HEK293 (cell line): ENCODE data around the gene KMO.

Experiments
- CTCF ChIA-PET: fragments of 350-600 bp; formaldehyde crosslinking; extraction: SDS; loops from one replicate; lab custom pipeline; 2021; ENCODE audit warnings: antibody characterized with exemption; lab: Yijun Ruan, JAX
- POLR2A ChIA-PET: fragments of 300-600 bp; formaldehyde crosslinking; extraction: SDS; loops from one replicate; lab custom pipeline; 2020; ENCODE audit warnings: antibody characterized with exemption, inconsistent platforms; lab: Yijun Ruan, JAX
- H3K27ac ChIP-seq: fragments of 200-500 bp; sonication (Bioruptor generic); 2 replicates; pipeline ENCODE4 v1.5.1; 2014; ENCODE audit warnings: low read depth, low read length, control low read depth, inconsistent platforms; ENCODE audit errors: extremely low read depth
- H3K36me3 ChIP-seq, 2 experiments: fragments of 200-500 bp in 1 of 2; sonication (Bioruptor generic) in 1 of 2; 1 replicate in 1 of 2; 2 replicates in 1 of 2; pipeline ENCODE4 v1.5.1; 2014 to 2017; ENCODE audit warnings: inconsistent platforms in 2 of 2, low read length in 2 of 2; ENCODE audit not compliant: control insufficient read depth in 2 of 2, insufficient read depth in 1 of 2
- H3K4me1 ChIP-seq: fragments of 200-500 bp; sonication (Bioruptor generic); 2 replicates; pipeline ENCODE4 v1.5.1; 2014; ENCODE audit warnings: mild to moderate bottlenecking, low read length, inconsistent platforms; ENCODE audit not compliant: control insufficient read depth, insufficient read depth
- H3K4me3 ChIP-seq: 2 replicates; pipeline ENCODE4 v1.5.1; 2011; ENCODE audit warnings: low read depth, mild to moderate bottlenecking, control low read depth, low read length, moderate library complexity
- H3K9me3 ChIP-seq: fragments of 200-500 bp; sonication (Bioruptor generic); 2 replicates; pipeline ENCODE4 v1.5.1; 2014; ENCODE audit warnings: low read depth, low read length, inconsistent platforms; ENCODE audit not compliant: control insufficient read depth, insufficient read depth
- EGR2 ChIP-seq: fragments of 450-650 bp; formaldehyde crosslinking; IDR thresholded peaks from 2 replicates; pipeline ENCODE4 v1.5.1; 2016; ENCODE audit warnings: low read depth, missing biosample characterization, missing genetic modification characterization
- IKZF3 ChIP-seq: fragments of 450-650 bp; IDR thresholded peaks from 2 replicates; pipeline ENCODE4 v1.5.0; 2018; ENCODE audit warnings: missing biosample characterization, mild to moderate bottlenecking, missing genetic modification characterization, moderate library complexity
- KLF1 ChIP-seq: fragments of 450-650 bp; formaldehyde crosslinking; IDR thresholded peaks from 2 replicates; pipeline ENCODE4 v1.5.1; 2016; ENCODE audit warnings: missing biosample characterization, missing genetic modification characterization
- KLF10 ChIP-seq: fragments of 450-650 bp; IDR thresholded peaks from 2 replicates; pipeline ENCODE4 v1.5.1; 2018; ENCODE audit warnings: missing biosample characterization, mild to moderate bottlenecking, missing genetic modification characterization
- KLF9 ChIP-seq: fragments of 450-650 bp; formaldehyde crosslinking; IDR thresholded peaks from 2 replicates; pipeline ENCODE4 v1.5.1; 2016; ENCODE audit warnings: missing biosample characterization, missing genetic modification characterization, low read depth
- OVOL3 ChIP-seq: fragments of 450-650 bp; formaldehyde crosslinking; IDR thresholded peaks from 2 replicates; pipeline ENCODE4 v1.5.1; 2016; ENCODE audit warnings: missing biosample characterization, missing genetic modification characterization
- SALL2 ChIP-seq: fragments of 450-650 bp; formaldehyde crosslinking; IDR thresholded peaks from 2 replicates; pipeline ENCODE4 v1.5.0; 2017; ENCODE audit warnings: missing biosample characterization, mild to moderate bottlenecking, missing genetic modification characterization, borderline replicate concordance
- YY1 ChIP-seq: fragments of 450-650 bp; formaldehyde crosslinking; IDR thresholded peaks from 2 replicates; pipeline ENCODE4 v1.5.1; 2018; ENCODE audit warnings: missing biosample characterization, missing genetic modification characterization
- ZBTB48 ChIP-seq: fragments of 450-650 bp; formaldehyde crosslinking; IDR thresholded peaks from 2 replicates; pipeline ENCODE4 v1.5.1; 2016; ENCODE audit warnings: missing biosample characterization, missing genetic modification characterization
- ZNF169 ChIP-seq: fragments of 450-650 bp; formaldehyde crosslinking; IDR thresholded peaks from 2 replicates; pipeline ENCODE4 v1.5.1; 2016; ENCODE audit warnings: missing biosample characterization, missing genetic modification characterization
- ZNF23 ChIP-seq: fragments of 450-650 bp; formaldehyde crosslinking; IDR thresholded peaks from 2 replicates; pipeline ENCODE4 v1.5.1; 2016; ENCODE audit warnings: missing biosample characterization, missing genetic modification characterization, borderline replicate concordance
- ZNF311 ChIP-seq: fragments of 450-650 bp; formaldehyde crosslinking; IDR thresholded peaks from 2 replicates; pipeline ENCODE4 v1.5.1; 2017; ENCODE audit warnings: missing biosample characterization, missing genetic modification characterization, borderline replicate concordance
- ZNF350 ChIP-seq: fragments of 450-650 bp; formaldehyde crosslinking; IDR thresholded peaks from 2 replicates; pipeline ENCODE4 v1.5.0; 2017; ENCODE audit warnings: missing biosample characterization, mild to moderate bottlenecking, missing genetic modification characterization
- ZNF394 ChIP-seq: fragments of 450-650 bp; formaldehyde crosslinking; IDR thresholded peaks from 2 replicates; pipeline ENCODE4 v1.5.1; 2016; ENCODE audit warnings: missing biosample characterization, missing genetic modification characterization, mild to moderate bottlenecking, moderate library complexity, borderline replicate concordance
- ZNF529 ChIP-seq: fragments of 450-650 bp; formaldehyde crosslinking; IDR thresholded peaks from 2 replicates; pipeline ENCODE4 v1.5.1; 2017; ENCODE audit warnings: missing genetic modification characterization, missing biosample characterization; ENCODE audit not compliant: insufficient replicate concordance
- ZNF560 ChIP-seq: fragments of 450-650 bp; formaldehyde crosslinking; IDR thresholded peaks from 2 replicates; pipeline ENCODE4 v1.5.1; 2017; ENCODE audit warnings: missing biosample characterization, missing genetic modification characterization, borderline replicate concordance
- ZNF629 ChIP-seq: fragments of 450-650 bp; formaldehyde crosslinking; IDR thresholded peaks from 2 replicates; pipeline ENCODE4 v1.5.1; 2017; ENCODE audit warnings: missing biosample characterization, missing genetic modification characterization
- ZNF670 ChIP-seq: fragments of 450-650 bp; formaldehyde crosslinking; IDR thresholded peaks from 2 replicates; pipeline ENCODE4 v1.5.1; 2016; ENCODE audit warnings: missing biosample characterization, missing genetic modification characterization, low read depth
- ZNF747 ChIP-seq: fragments of 450-650 bp; formaldehyde crosslinking; IDR thresholded peaks from 2 replicates; pipeline ENCODE4 v1.5.1; 2016; ENCODE audit warnings: missing biosample characterization, missing genetic modification characterization
- ZSCAN16 ChIP-seq: fragments of 450-650 bp; formaldehyde crosslinking; IDR thresholded peaks from 2 replicates; pipeline ENCODE4 v1.5.1; 2016; ENCODE audit warnings: missing biosample characterization, missing genetic modification characterization
- TF ChIP-seq, protein P1 (sequence below): fragments of 450-650 bp; formaldehyde crosslinking; IDR thresholded peaks from 2 replicates; pipeline ENCODE4 v1.5.1; 2016; ENCODE audit warnings: missing biosample characterization, missing genetic modification characterization
- TF ChIP-seq, protein P2 (sequence below): fragments of 450-650 bp; formaldehyde crosslinking; IDR thresholded peaks from 2 replicates; pipeline ENCODE4 v1.5.1; 2016; ENCODE audit warnings: missing biosample characterization, missing genetic modification characterization
- TF ChIP-seq, protein P3 (sequence below): fragments of 450-650 bp; formaldehyde crosslinking; IDR thresholded peaks from 2 replicates; pipeline ENCODE4 v1.5.1; 2017; ENCODE audit warnings: missing biosample characterization, missing genetic modification characterization
- TF ChIP-seq, protein P4 (sequence below): fragments of 450-650 bp; formaldehyde crosslinking; IDR thresholded peaks from 2 replicates; pipeline ENCODE4 v1.5.1; 2017; ENCODE audit warnings: missing biosample characterization, missing genetic modification characterization
- TF ChIP-seq, protein P5 (sequence below): fragments of 450-650 bp; formaldehyde crosslinking; IDR thresholded peaks from 2 replicates; pipeline ENCODE4 v1.5.1; 2016; ENCODE audit warnings: missing biosample characterization, missing genetic modification characterization
- TF ChIP-seq, protein P6 (sequence below): fragments of 450-650 bp; formaldehyde crosslinking; IDR thresholded peaks from 2 replicates; pipeline ENCODE4 v1.5.1; 2016; ENCODE audit warnings: missing biosample characterization, missing genetic modification characterization

Gene KMO

DNA sequence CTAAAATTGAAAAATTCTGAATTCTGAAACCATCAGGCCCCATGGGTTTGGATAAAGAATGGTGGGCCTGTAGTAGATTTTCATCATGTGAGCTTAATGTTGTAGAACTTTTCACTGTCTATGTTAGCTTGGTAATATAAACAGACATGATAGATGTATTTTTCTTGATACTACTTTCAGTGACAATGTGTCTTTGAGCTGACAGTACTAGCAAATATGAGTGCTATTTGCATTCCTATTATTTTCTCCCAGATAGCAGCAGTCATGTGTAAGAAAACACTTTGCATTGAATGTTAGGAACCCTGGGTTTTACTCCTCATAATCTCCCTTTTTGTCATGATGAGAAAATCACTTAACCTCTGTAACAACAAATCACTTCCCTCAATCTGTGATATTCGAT is 18.1 kb downstream of the KMO start:
- POLR2A ChIA-PET: no interaction called here

DNA sequence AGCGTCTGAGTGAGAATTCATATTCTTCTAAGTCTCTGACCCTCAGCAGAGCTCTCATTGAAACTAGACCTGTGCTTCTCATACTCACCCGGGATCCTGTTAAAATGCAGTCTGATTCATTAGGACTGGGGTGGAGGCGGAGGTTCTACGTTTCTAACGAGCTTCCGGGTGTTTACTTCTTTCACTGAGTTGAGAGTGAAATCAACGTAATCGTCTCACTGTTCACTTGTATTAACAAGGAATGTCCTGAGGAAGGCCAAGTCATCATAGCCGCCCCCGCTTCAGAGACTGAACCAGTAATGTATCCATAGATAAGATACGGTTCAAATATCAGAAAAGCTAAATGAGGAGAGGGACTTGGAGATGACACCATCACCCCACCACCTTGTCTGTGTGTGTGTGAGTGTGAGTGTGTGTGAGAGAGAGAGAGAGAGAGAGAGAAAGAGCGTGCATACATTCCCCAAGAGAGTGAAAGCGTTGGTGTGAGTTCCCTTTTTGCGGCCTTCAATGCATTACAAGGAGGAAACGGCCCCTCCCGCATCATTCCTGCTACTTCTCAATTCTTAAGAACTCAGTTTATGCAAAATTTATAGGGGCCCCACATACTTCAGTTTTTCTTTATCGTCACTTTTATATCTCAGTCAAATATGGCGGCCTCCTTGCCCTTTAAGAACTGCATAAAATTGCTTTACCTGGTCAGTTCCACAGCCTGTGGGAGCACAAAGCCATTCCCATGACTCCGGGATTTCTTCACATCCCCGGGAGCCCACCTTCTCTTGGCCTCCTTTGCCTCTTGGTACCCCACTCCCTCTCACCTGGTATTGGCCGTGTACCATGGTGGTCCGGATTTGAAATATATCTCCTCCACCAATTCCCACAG is 19.8 kb downstream of the KMO start:
- CTCF ChIA-PET: no interaction called here
- POLR2A ChIA-PET: no interaction called here
- no peaks in the 10 kb centered on the region for H3K36me3 ChIP-seq
- no peak overlapping the region for H3K27ac ChIP-seq
- H3K4me1 ChIP-seq: no peaks in the 10 kb centered on the region
- H3K4me3 ChIP-seq: no peak overlapping the region
- no peaks in the 10 kb centered on the region for H3K9me3 ChIP-seq
- TF ChIP-seq, protein P1, sequence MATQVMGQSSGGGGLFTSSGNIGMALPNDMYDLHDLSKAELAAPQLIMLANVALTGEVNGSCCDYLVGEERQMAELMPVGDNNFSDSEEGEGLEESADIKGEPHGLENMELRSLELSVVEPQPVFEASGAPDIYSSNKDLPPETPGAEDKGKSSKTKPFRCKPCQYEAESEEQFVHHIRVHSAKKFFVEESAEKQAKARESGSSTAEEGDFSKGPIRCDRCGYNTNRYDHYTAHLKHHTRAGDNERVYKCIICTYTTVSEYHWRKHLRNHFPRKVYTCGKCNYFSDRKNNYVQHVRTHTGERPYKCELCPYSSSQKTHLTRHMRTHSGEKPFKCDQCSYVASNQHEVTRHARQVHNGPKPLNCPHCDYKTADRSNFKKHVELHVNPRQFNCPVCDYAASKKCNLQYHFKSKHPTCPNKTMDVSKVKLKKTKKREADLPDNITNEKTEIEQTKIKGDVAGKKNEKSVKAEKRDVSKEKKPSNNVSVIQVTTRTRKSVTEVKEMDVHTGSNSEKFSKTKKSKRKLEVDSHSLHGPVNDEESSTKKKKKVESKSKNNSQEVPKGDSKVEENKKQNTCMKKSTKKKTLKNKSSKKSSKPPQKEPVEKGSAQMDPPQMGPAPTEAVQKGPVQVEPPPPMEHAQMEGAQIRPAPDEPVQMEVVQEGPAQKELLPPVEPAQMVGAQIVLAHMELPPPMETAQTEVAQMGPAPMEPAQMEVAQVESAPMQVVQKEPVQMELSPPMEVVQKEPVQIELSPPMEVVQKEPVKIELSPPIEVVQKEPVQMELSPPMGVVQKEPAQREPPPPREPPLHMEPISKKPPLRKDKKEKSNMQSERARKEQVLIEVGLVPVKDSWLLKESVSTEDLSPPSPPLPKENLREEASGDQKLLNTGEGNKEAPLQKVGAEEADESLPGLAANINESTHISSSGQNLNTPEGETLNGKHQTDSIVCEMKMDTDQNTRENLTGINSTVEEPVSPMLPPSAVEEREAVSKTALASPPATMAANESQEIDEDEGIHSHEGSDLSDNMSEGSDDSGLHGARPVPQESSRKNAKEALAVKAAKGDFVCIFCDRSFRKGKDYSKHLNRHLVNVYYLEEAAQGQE: no peak
- TF ChIP-seq IKZF3 (tag by site-specific recombination) (no peak), ZNF560 (no peak), ZNF747 (tag by site-specific recombination) (no peak), ZNF629 (tag by site-specific recombination) (no peak), ZNF394 (tag by site-specific recombination) (no peak), KLF10 (tag by site-specific recombination) (no peak)
- TF ChIP-seq, protein P2, sequence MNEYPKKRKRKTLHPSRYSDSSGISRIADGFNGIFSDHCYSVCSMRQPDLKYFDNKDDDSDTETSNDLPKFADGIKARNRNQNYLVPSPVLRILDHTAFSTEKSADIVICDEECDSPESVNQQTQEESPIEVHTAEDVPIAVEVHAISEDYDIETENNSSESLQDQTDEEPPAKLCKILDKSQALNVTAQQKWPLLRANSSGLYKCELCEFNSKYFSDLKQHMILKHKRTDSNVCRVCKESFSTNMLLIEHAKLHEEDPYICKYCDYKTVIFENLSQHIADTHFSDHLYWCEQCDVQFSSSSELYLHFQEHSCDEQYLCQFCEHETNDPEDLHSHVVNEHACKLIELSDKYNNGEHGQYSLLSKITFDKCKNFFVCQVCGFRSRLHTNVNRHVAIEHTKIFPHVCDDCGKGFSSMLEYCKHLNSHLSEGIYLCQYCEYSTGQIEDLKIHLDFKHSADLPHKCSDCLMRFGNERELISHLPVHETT (tag by site-specific recombination): no peak

More for the DNA sequence above, 18.1 kb downstream of the KMO start:
- CTCF ChIA-PET: no interaction called here
- no peaks in the 10 kb centered on the region for H3K9me3 ChIP-seq
- TF ChIP-seq ZSCAN16 (tag by site-specific recombination) (no peak), EGR2 (tag by site-specific recombination) (no peak), YY1 (tag by site-specific recombination) (no peak), SALL2 (no peak), ZNF23 (tag by site-specific recombination) (no peak), ZBTB48 (tag by site-specific recombination) (no peak), KLF9 (no peak), ZNF350 (tag by site-specific recombination) (no peak), ZNF529 (tag by site-specific recombination) (no peak), ZNF670 (tag by site-specific recombination) (no peak), OVOL3 (tag by site-specific recombination) (no peak), ZNF311 (no peak), ZNF169 (tag by site-specific recombination) (no peak), KLF1 (tag by site-specific recombination) (no peak)
- TF ChIP-seq, protein P3, sequence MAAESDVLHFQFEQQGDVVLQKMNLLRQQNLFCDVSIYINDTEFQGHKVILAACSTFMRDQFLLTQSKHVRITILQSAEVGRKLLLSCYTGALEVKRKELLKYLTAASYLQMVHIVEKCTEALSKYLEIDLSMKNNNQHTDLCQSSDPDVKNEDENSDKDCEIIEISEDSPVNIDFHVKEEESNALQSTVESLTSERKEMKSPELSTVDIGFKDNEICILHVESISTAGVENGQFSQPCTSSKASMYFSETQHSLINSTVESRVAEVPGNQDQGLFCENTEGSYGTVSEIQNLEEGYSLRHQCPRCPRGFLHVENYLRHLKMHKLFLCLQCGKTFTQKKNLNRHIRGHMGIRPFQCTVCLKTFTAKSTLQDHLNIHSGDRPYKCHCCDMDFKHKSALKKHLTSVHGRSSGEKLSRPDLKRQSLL (tag by site-specific recombination): no peak
- TF ChIP-seq, protein P4, sequence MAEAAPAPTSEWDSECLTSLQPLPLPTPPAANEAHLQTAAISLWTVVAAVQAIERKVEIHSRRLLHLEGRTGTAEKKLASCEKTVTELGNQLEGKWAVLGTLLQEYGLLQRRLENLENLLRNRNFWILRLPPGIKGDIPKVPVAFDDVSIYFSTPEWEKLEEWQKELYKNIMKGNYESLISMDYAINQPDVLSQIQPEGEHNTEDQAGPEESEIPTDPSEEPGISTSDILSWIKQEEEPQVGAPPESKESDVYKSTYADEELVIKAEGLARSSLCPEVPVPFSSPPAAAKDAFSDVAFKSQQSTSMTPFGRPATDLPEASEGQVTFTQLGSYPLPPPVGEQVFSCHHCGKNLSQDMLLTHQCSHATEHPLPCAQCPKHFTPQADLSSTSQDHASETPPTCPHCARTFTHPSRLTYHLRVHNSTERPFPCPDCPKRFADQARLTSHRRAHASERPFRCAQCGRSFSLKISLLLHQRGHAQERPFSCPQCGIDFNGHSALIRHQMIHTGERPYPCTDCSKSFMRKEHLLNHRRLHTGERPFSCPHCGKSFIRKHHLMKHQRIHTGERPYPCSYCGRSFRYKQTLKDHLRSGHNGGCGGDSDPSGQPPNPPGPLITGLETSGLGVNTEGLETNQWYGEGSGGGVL (tag by site-specific recombination): no peak
- TF ChIP-seq, protein P5, sequence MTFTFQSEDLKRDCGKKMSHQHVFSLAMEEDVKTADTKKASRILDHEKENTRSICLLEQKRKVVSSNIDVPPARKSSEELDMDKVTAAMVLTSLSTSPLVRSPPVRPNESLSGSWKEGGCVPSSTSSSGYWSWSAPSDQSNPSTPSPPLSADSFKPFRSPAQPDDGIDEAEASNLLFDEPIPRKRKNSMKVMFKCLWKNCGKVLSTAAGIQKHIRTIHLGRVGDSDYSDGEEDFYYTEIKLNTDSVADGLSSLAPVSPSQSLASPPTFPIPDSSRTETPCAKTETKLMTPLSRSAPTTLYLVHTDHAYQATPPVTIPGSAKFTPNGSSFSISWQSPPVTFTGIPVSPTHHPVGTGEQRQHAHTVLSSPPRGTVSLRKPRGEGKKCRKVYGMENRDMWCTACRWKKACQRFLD (tag by site-specific recombination): no peak
- TF ChIP-seq, protein P6, sequence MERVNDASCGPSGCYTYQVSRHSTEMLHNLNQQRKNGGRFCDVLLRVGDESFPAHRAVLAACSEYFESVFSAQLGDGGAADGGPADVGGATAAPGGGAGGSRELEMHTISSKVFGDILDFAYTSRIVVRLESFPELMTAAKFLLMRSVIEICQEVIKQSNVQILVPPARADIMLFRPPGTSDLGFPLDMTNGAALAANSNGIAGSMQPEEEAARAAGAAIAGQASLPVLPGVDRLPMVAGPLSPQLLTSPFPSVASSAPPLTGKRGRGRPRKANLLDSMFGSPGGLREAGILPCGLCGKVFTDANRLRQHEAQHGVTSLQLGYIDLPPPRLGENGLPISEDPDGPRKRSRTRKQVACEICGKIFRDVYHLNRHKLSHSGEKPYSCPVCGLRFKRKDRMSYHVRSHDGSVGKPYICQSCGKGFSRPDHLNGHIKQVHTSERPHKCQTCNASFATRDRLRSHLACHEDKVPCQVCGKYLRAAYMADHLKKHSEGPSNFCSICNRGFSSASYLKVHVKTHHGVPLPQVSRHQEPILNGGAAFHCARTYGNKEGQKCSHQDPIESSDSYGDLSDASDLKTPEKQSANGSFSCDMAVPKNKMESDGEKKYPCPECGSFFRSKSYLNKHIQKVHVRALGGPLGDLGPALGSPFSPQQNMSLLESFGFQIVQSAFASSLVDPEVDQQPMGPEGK (tag by site-specific recombination): no peak
- H3K27ac ChIP-seq: no peak overlapping the region
- no peaks in the 10 kb centered on the region for H3K4me1 ChIP-seq
- no peaks in the 10 kb centered on the region for H3K36me3 ChIP-seq
- H3K4me3 ChIP-seq: no peak overlapping the region
